Kidney glomerular epithelial cell (primary cell): ENCODE data around the gene GALNTL6.
"Not testable (repeated sequence)": the region's sequence is repeated elsewhere in the genome, so short reads cannot be mapped to it uniquely, and the experiment has no call there.

Experiments
- DNase-seq: peaks from one replicate; lab custom pipeline; 2025; lab: John Stamatoyannopoulos, UW

Gene GALNTL6

GRCh38 chr4:172674811-172675210, 861.6 kb downstream of the GALNTL6 start:
- no peak for DNase-seq

GRCh38 chr4:172675232-172675631, 862.0 kb downstream of the GALNTL6 start:
- DNase-seq: no peak

GRCh38 chr4:172680691-172681090, 867.5 kb downstream of the GALNTL6 start:
- no peak for DNase-seq

GRCh38 chr4:172683021-172683420, 869.8 kb downstream of the GALNTL6 start:
- DNase-seq: no peak

- DNase-seq: no peak
These were observed 872.8 kb downstream of the GALNTL6 start for GRCh38 chr4:172686021-172686420.

GRCh38 chr4:172688534-172688933, 875.3 kb downstream of the GALNTL6 start:
- no peak for DNase-seq

- no peak for DNase-seq
These were observed 878.3 kb downstream of the GALNTL6 start for GRCh38 chr4:172691552-172691951.

- DNase-seq: no peak
These were observed 879.5 kb downstream of the GALNTL6 start for GRCh38 chr4:172692701-172693100.

- DNase-seq: no peak
These were observed 885.1 kb downstream of the GALNTL6 start for GRCh38 chr4:172698256-172698655.

GRCh38 chr4:172705565-172705964, 892.4 kb downstream of the GALNTL6 start:
- DNase-seq: no peak

- DNase-seq: no peak
These were observed 892.8 kb downstream of the GALNTL6 start for GRCh38 chr4:172706000-172706399.

GRCh38 chr4:172707622-172708021, 894.4 kb downstream of the GALNTL6 start:
- no peak for DNase-seq

- DNase-seq: no peak
These were observed 895.0 kb downstream of the GALNTL6 start for GRCh38 chr4:172708184-172708583.

GRCh38 chr4:172709376-172709775, 896.2 kb downstream of the GALNTL6 start:
- DNase-seq: no peak

GRCh38 chr4:172716291-172716690, 903.1 kb downstream of the GALNTL6 start:
- DNase-seq: no peak

GRCh38 chr4:172721659-172722058, 908.5 kb downstream of the GALNTL6 start:
- DNase-seq: no peak

GRCh38 chr4:172725581-172725980, 912.4 kb downstream of the GALNTL6 start:
- DNase-seq: peak; percentile 61

GRCh38 chr4:172726001-172726423, 912.8 kb downstream of the GALNTL6 start:
- DNase-seq: no peak

GRCh38 chr4:172727631-172728030, 914.4 kb downstream of the GALNTL6 start:
- DNase-seq: no peak

GRCh38 chr4:172733645-172734044, 920.4 kb downstream of the GALNTL6 start:
- not testable (repeated sequence) for DNase-seq

GRCh38 chr4:172734555-172734954, 921.4 kb downstream of the GALNTL6 start:
- DNase-seq: no peak

- no peak for DNase-seq
These were observed 922.8 kb downstream of the GALNTL6 start for GRCh38 chr4:172736046-172736445.

GRCh38 chr4:172740434-172740833, 927.2 kb downstream of the GALNTL6 start:
- DNase-seq: no peak

- no peak for DNase-seq
These were observed 937.7 kb downstream of the GALNTL6 start for GRCh38 chr4:172750910-172751309.

- DNase-seq: no peak
These were observed 938.3 kb downstream of the GALNTL6 start for GRCh38 chr4:172751550-172751949.
